ENCODE data around the gene FGFBP2. TPM values are rescaled to one million over a fixed set of nuclear protein-coding genes. Genes with fewer than 3 reads are reported as not detected.

FGFBP2 gene
- polyA plus RNA-seq, 4 donors, result 3.8 TPM; not detected in 3

- Histone ChIP-seq H3K4me3 (ENCODE audit: low read depth in 1 of 3, low read length in 3 of 3) (no peak overlapping the region), H3K27ac (ENCODE audit: low read depth in 1 of 3, low read length in 2 of 3) (no peak overlapping the region), H3K27me3 (ENCODE audit: control insufficient read depth in 3 of 3, insufficient read depth in 3 of 3, low read length in 3 of 3) (no peaks in the 10 kb centered on the region), H3K9me3 (ENCODE audit: control insufficient read depth in 2 of 2, insufficient read depth in 1 of 2, low read depth in 1 of 2, low read length in 1 of 2) (no peaks in the 10 kb centered on the region), H3K36me3 (ENCODE audit: control insufficient read depth in 3 of 3, insufficient read depth in 2 of 3, low read depth in 1 of 3, low read length in 3 of 3) (peaks cover 0 to 2% (median 0%) of the 10 kb centered on the region in 3 donors), H3K4me1 (ENCODE audit: control insufficient read depth in 3 of 3, insufficient read depth in 2 of 3, low read depth in 1 of 3, low read length in 2 of 3) (no peaks in the 10 kb centered on the region)
- DNase-seq (no peak), FAIRE-seq (no peak)
- WGBS, 3 donors, result 85 to 89% (median 86%) methylated on average over 8 of the region's 8 CpGs
These were observed 20.0 kb upstream of the FGFBP2 start for GRCh38 chr4:15982842-15983524.

DNA sequence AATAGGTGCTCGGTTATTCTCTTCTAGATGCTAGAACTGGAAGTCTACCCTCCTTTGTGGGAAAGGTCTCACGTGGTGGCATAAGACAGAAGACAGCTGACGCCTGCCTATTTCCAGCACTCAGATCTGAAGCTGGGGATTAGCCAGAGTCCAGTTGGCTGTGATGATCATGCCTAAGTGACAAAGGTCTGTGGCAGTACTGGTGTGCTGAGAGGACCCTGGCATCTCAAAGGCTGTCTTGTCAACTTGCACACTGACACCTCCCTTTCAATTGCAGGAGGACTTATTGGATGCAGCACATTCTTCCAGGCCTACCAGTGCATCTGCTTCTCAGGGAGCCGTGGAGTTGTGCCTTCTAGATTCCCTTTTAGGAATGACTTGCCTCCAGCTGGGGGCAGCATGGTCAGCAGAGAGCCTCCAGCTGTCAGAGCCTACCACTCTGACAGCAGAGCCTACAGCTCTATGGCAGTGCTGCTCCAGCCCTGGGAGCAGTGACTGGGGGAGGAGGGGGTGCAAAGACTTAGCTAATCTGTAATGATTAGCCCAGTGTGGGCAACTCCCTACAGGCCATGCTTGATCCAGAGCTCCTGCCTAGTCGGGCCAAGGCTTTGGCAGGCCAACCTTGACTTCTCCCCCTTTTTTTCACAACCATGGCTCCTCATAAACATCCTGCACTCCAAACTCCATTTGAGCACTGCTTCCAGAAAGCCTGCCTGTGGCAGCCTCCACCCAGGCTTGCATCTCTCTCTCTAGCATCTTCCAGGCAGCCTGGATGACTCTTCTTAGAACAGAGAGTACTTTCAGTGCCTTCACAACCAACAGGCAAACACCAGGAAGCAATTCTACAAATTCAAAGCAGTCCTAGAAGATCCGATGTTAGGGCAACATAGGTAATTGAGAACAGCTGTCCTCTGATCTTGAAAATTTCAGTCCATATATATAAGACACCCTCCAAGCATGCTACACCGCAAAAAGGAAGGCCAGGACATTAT lies 13.8 kb upstream of the FGFBP2 start:
- no peaks in the 10 kb centered on the region for H3K4me1 ChIP-seq (ENCODE audit: control insufficient read depth in 3 of 3, insufficient read depth in 2 of 3, low read depth in 1 of 3, low read length in 2 of 3)
- peaks cover 0 to 2% (median 0%) of the 10 kb centered on the region in 3 donors for H3K36me3 ChIP-seq (ENCODE audit: control insufficient read depth in 3 of 3, insufficient read depth in 2 of 3, low read depth in 1 of 3, low read length in 3 of 3)
- no peaks in the 10 kb centered on the region for H3K27me3 ChIP-seq (ENCODE audit: control insufficient read depth in 3 of 3, insufficient read depth in 3 of 3, low read length in 3 of 3)
- H3K4me3 ChIP-seq (ENCODE audit: low read depth in 1 of 3, low read length in 3 of 3), result no peak overlapping the region
- 71 to 78% (median 71%) methylated on average over 7 of the region's 7 CpGs for WGBS, 3 donors
- H3K27ac ChIP-seq (ENCODE audit: low read depth in 1 of 3, low read length in 2 of 3), result no peak overlapping the region
- FAIRE-seq (no peak), DNase-seq (no peak)
- no peaks in the 10 kb centered on the region for H3K9me3 ChIP-seq (ENCODE audit: control insufficient read depth in 2 of 2, insufficient read depth in 1 of 2, low read depth in 1 of 2, low read length in 1 of 2)

- Histone ChIP-seq H3K36me3 (ENCODE audit: control insufficient read depth in 3 of 3, insufficient read depth in 2 of 3, low read depth in 1 of 3, low read length in 3 of 3) (no peaks in the 10 kb centered on the region), H3K27me3 (ENCODE audit: control insufficient read depth in 3 of 3, insufficient read depth in 3 of 3, low read length in 3 of 3) (no peaks in the 10 kb centered on the region), H3K4me3 (ENCODE audit: low read depth in 1 of 3, low read length in 3 of 3) (no peak overlapping the region), H3K4me1 (ENCODE audit: control insufficient read depth in 3 of 3, insufficient read depth in 2 of 3, low read depth in 1 of 3, low read length in 2 of 3) (no peaks in the 10 kb centered on the region), H3K27ac (ENCODE audit: low read depth in 1 of 3, low read length in 2 of 3) (no peak overlapping the region), H3K9me3 (ENCODE audit: control insufficient read depth in 2 of 2, insufficient read depth in 1 of 2, low read depth in 1 of 2, low read length in 1 of 2) (peaks cover 0 to 4% of the 10 kb centered on the region in 2 donors)
- FAIRE-seq, result no peak
- DNase-seq, result no peak
- WGBS, 3 donors, result 74 to 83% (median 77%) methylated on average over 9 of the region's 9 CpGs
These were observed 8.3 kb upstream of the FGFBP2 start for GRCh38 chr4:15971068-15971801.

GRCh38 chr4:15968551-15969300 lies 5.8 kb upstream of the FGFBP2 start:
- DNase-seq (no peak), FAIRE-seq (no peak)
- H3K27me3 ChIP-seq (ENCODE audit: control insufficient read depth in 3 of 3, insufficient read depth in 3 of 3, low read length in 3 of 3), result no peaks in the 10 kb centered on the region
- no peaks in the 10 kb centered on the region for H3K36me3 ChIP-seq (ENCODE audit: control insufficient read depth in 3 of 3, insufficient read depth in 2 of 3, low read depth in 1 of 3, low read length in 3 of 3)
- no peak overlapping the region for H3K4me3 ChIP-seq (ENCODE audit: low read depth in 1 of 3, low read length in 3 of 3)
- peaks cover 0 to 10% of the 10 kb centered on the region in 2 donors for H3K9me3 ChIP-seq (ENCODE audit: control insufficient read depth in 2 of 2, insufficient read depth in 1 of 2, low read depth in 1 of 2, low read length in 1 of 2)
- H3K4me1 ChIP-seq (ENCODE audit: control insufficient read depth in 3 of 3, insufficient read depth in 2 of 3, low read depth in 1 of 3, low read length in 2 of 3), result no peaks in the 10 kb centered on the region
- H3K27ac ChIP-seq (ENCODE audit: low read depth in 1 of 3, low read length in 2 of 3), result no peak overlapping the region
- WGBS, 3 donors, result 82 to 83% (median 82%) methylated on average over 11 of the region's 11 CpGs

- Histone ChIP-seq H3K36me3 (ENCODE audit: control insufficient read depth in 3 of 3, insufficient read depth in 2 of 3, low read depth in 1 of 3, low read length in 3 of 3) (no peaks in the 10 kb centered on the region), H3K27me3 (ENCODE audit: control insufficient read depth in 3 of 3, insufficient read depth in 3 of 3, low read length in 3 of 3) (no peaks in the 10 kb centered on the region), H3K9me3 (ENCODE audit: control insufficient read depth in 2 of 2, insufficient read depth in 1 of 2, low read depth in 1 of 2, low read length in 1 of 2) (peaks cover 0 to 10% of the 10 kb centered on the region in 2 donors), H3K4me1 (ENCODE audit: control insufficient read depth in 3 of 3, insufficient read depth in 2 of 3, low read depth in 1 of 3, low read length in 2 of 3) (no peaks in the 10 kb centered on the region), H3K27ac (ENCODE audit: low read depth in 1 of 3, low read length in 2 of 3) (no peak overlapping the region), H3K4me3 (ENCODE audit: low read depth in 1 of 3, low read length in 3 of 3) (no peak overlapping the region)
- WGBS, 3 donors, result 79 to 87% (median 79%) methylated on average over 5 of the region's 5 CpGs
- no peak for DNase-seq
- no peak for FAIRE-seq
These were observed 2.4 kb upstream of the FGFBP2 start for GRCh38 chr4:15965325-15965724.

GRCh38 chr4:15964159-15964558 lies 1.2 kb upstream of the FGFBP2 start:
- Histone ChIP-seq H3K4me1 (ENCODE audit: control insufficient read depth in 3 of 3, insufficient read depth in 2 of 3, low read depth in 1 of 3, low read length in 2 of 3) (no peaks in the 10 kb centered on the region), H3K27me3 (ENCODE audit: control insufficient read depth in 3 of 3, insufficient read depth in 3 of 3, low read length in 3 of 3) (no peaks in the 10 kb centered on the region), H3K4me3 (ENCODE audit: low read depth in 1 of 3, low read length in 3 of 3) (no peak overlapping the region), H3K9me3 (ENCODE audit: control insufficient read depth in 2 of 2, insufficient read depth in 1 of 2, low read depth in 1 of 2, low read length in 1 of 2) (peaks cover 0 to 10% of the 10 kb centered on the region in 2 donors), H3K27ac (ENCODE audit: low read depth in 1 of 3, low read length in 2 of 3) (no peak overlapping the region), H3K36me3 (ENCODE audit: control insufficient read depth in 3 of 3, insufficient read depth in 2 of 3, low read depth in 1 of 3, low read length in 3 of 3) (no peaks in the 10 kb centered on the region)
- 62 to 71% (median 69%) methylated on average over 5 of the region's 5 CpGs for WGBS, 3 donors
- no peak for FAIRE-seq
- no peak for DNase-seq

GRCh38 chr4:15963576-15963975 lies 601 bp upstream of the FGFBP2 start:
- Histone ChIP-seq H3K27me3 (ENCODE audit: control insufficient read depth in 3 of 3, insufficient read depth in 3 of 3, low read length in 3 of 3) (no peaks in the 10 kb centered on the region), H3K36me3 (ENCODE audit: control insufficient read depth in 3 of 3, insufficient read depth in 2 of 3, low read depth in 1 of 3, low read length in 3 of 3) (no peaks in the 10 kb centered on the region), H3K27ac (ENCODE audit: low read depth in 1 of 3, low read length in 2 of 3) (no peak overlapping the region), H3K9me3 (ENCODE audit: control insufficient read depth in 2 of 2, insufficient read depth in 1 of 2, low read depth in 1 of 2, low read length in 1 of 2) (peaks cover 0 to 10% of the 10 kb centered on the region in 2 donors), H3K4me3 (ENCODE audit: low read depth in 1 of 3, low read length in 3 of 3) (no peak overlapping the region), H3K4me1 (ENCODE audit: control insufficient read depth in 3 of 3, insufficient read depth in 2 of 3, low read depth in 1 of 3, low read length in 2 of 3) (no peaks in the 10 kb centered on the region)
- FAIRE-seq (no peak), DNase-seq (no peak)
- 38 to 51% (median 51%) methylated on average over 4 of the region's 4 CpGs for WGBS, 3 donors
